ENCODE results near the gene ATP5MC2.
A peak's percentile ranks its signal among the peaks of the same experiment; 100 is the strongest.
"Not testable (repeated sequence)": the region's sequence is repeated elsewhere in the genome, so short reads cannot be mapped to it uniquely, and the experiment has no call there.

The ATP5MC2 gene

GRCh38 chr12:53675701-53676607, at the start of gene ATP5MC2:
Gene ATP5MC2 (minus strand): TSS chr12:53676083. CDS start chr12:53672614, 3,469 bp downstream.
- peak; percentile 95 to 96 for DNase-seq

DNA sequence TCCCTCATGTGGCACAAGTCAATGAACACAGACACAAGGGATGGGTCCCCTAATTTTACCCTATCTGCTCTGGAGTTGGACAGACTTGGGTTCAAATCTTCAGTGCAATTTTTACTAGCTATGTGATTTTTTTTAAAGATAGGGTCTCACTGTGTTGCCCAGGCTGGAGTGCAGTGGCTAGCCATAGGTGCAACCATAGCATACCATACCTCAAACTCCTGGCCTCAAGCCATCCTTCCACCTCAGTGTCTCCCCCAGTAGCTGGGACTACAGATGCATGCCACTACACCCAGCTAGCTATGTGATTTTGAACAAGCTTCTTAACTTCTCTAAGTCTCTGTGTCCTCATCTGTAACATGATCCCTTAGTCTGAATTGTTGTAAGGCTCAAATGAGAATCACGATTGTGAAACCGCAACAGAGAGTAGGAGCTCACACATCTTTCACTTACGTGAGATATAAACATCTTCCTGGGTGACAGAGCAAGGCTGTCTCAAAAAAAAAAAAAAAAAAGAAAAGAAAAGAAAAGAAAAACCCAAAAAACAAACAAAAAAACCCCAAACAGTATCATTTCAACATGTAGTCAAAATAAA, 46.7 kb upstream of the ATP5MC2 start:
- DNase-seq = no peak

- no peak for DNase-seq
Observed at GRCh38 chr12:53720946-53721345, 45.1 kb upstream of the ATP5MC2 start.

- no peak for DNase-seq
Observed at GRCh38 chr12:53719649-53720048, 43.8 kb upstream of the ATP5MC2 start.

DNA sequence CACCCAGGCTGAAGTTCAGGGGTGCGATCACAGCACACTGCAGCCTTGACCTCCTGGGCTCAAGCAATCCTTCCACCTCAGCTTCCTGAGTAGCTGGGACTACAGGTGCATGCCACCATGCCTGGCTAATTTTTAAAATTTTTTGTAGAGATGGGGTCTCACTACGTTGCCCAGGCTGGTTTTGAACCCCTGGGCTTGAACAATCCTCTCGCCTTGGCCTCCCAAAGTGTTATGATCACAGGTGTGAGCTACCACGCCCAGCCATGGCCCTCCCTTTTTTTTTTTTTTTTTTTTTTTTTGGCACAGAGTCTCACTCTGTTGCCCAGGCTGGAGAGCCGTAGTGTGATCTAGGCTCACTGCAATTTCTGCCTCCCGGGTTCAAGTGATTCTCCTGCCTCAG, 42.7 kb upstream of the ATP5MC2 start:
- DNase-seq = not testable (repeated sequence)

DNA sequence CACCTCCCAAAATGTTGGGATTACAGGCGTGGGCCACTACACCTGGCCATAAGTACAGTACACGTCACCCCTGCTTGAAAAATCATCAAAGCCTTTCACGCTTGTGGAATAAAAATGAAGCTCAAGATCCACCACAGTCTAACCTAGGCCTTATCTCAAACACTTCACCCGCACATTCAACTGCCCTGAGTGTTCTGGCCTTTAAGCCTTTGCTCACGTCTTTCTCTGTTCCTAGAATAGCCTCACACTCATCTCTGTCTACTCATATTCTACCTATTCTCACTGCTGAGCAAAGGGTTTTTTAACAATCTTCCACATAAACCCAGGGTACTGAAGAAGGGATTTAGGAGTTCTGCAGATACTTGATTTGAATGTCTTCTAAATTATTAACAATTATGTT, 41.4 kb upstream of the ATP5MC2 start:
- no peak for DNase-seq

DNA sequence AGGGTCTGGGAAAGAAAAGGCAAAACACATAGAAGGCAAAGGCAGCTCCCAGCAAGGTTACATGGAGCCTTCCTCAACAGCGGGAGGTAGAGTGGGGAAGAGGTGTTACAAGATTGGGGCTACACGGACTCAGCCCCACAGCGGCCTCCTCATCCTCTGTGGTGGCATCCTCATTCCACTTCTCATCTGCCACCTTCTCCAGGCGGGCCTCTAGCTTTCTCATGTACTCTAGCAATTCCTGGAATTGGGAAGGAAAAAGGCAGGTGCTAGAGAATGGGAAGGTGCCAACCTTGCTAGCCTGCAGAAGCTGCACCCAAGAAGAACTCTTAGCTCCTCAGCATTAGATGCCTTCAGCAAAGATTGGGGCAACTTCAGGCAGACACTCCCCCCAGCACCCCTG, 38.1 kb upstream of the ATP5MC2 start:
- DNase-seq = no peak

GRCh38 chr12:53713516-53713915, 37.6 kb upstream of the ATP5MC2 start:
- DNase-seq = no peak

- DNase-seq = no peak
Observed at GRCh38 chr12:53712059-53712643, 36.3 kb upstream of the ATP5MC2 start.

DNA sequence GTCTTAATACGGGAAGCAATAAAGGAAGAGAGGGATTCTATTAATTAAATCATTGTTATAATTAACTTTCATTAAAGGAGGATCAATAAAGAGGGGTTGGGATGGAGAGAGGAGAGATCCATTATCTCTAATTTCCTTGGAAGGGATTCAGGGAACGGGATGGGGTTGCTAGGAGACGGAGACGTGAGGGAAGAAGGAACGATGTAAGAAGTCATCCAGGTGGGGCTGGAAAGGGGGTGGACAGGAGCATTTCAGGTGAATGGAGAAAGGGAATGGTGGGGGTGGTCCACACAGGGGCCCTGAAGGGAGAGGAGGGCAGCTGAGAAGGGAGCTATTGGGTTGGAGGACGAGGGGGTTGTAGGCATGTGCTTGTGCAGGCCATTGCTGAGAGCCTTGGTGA, 34.2 kb upstream of the ATP5MC2 start:
- no peak for DNase-seq

- DNase-seq = no peak
Observed at GRCh38 chr12:53709671-53710070, 33.8 kb upstream of the ATP5MC2 start.

GRCh38 chr12:53706080-53706479, 30.2 kb upstream of the ATP5MC2 start:
- no peak for DNase-seq

DNA sequence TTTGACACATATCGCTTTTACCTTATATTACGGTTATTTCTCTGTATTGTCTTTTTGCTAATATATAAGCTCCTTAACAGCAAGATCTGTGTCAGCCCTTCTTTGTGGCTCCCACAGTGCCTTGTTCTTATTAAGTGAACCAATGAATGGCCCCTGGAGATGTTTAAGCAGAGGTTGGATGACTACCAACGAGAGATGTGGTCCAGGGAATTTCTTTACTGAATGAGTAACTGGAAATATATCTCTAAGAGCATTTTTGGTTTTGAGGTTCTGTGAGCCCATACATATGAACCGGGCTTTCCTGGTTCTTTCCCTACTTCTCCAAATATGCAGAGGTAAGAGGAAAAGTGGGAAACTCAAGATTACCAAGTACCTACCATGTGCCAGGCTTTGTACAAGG, 27.9 kb upstream of the ATP5MC2 start:
- no peak for DNase-seq

GRCh38 chr12:53701518-53702264, 25.8 kb upstream of the ATP5MC2 start:
- peak; percentile 44 to 64 for DNase-seq

GRCh38 chr12:53700567-53700966, 24.7 kb upstream of the ATP5MC2 start:
- peak in 1 of 2 experiments; percentile 7 for DNase-seq

DNA sequence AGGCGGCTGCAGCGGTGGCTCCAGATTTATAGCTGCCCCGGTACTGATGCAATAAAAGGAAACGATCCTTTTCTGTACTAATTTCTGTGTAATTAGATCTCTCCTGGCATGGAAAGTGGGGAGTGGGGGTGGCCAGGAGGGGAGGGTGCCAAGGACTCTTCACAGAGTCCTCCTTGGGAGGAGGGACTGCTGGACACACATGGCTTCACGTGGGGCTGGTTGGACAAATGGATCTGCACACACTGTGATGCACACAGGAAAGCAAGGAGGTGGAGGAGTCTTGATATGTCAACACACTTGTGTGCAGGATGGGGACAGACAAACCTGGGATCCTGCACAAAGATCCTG, 23.8 kb upstream of the ATP5MC2 start:
- DNase-seq = no peak

GRCh38 chr12:53698948-53699677, 23.2 kb upstream of the ATP5MC2 start:
- no peak for DNase-seq

- no peak for DNase-seq
Observed at GRCh38 chr12:53696655-53697331, 20.9 kb upstream of the ATP5MC2 start.

DNA sequence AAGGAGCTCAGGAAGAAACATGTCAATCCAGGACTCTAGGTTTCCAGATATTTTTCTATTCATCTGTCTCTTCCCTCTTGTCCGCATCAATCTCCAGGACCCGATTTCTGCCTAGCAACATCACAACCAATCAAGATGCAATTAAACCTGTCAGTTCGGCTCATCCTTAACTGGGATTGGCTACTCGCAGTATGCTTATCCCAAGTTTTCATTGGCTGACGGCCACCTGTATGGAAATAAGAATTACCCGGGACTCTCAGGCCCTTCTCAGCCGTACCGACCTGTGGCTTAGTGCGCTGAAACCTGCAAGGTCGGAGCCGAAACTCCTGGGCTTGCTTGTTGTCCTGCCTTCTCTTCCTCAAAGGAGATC, 20.4 kb upstream of the ATP5MC2 start:
- DNase-seq = peak; percentile 93 to 94

- DNase-seq = no peak
Observed at GRCh38 chr12:53695152-53696145, 19.6 kb upstream of the ATP5MC2 start.

GRCh38 chr12:53694756-53695151, 18.9 kb upstream of the ATP5MC2 start:
- DNase-seq = no peak
